Tongue (tissue), 2 donors: ENCODE measurements around the gene ABCA3. TPM values are rescaled to one million over a fixed set of nuclear protein-coding genes. Genes with fewer than 3 reads are reported as not detected.

Experiments
- DNase-seq: peaks from one replicate; pipeline ENCODE4 v3.0.0-alpha.2; 2015
- total RNA-seq: library from RNA; depleted of rRNA; stranded (reverse); fragments of >200 nt; gene quantifications from one replicate; pipeline ENCODE4 v1.2.3, GENCODE V29; 2014

ABCA3 gene
- total RNA-seq, 1 donor from 2014 or later, result 8.7 TPM

DNA sequence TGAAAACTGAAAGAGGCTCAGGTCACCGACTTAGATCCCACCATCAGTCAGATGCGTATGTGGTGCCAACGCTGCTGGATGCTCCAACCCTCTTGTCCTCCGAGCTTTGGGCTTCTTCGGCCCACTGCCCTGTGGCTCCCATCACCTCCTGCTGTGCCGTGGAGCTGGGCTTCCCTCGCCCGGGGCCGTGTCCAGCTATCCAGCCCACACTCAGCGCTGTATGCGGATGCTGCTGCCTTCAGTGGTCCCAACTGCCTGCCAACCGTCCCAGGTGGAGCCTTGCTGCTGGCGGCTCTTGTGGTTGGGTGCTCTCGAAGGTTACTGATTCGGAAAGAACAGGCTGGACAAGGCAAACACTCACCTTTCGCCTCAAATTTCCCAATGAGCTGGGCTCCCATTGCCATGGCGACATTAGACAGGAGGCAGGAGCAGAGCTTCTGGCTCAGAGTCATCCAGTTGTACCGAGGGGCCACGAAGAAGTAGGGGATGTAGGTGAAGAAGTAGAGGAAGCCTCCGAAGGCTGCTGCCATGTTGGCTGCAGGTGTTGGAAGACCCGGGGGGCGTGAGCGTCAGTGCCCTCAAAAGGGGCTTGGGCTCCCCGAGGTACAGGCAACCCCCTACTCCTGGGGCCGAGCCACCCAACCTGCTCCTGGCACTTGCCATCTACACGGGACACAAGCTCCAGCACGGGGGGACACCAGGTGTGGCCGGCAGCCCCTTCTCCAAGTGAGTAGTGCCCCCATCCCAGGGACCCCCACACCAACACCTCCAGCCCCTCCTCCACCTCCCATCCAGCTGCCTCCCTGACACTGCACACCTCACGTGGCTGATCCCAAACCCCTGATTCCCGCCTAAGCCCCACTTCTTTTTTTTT, 32.2 kb downstream of the ABCA3 start:
- no peak for DNase-seq

DNA sequence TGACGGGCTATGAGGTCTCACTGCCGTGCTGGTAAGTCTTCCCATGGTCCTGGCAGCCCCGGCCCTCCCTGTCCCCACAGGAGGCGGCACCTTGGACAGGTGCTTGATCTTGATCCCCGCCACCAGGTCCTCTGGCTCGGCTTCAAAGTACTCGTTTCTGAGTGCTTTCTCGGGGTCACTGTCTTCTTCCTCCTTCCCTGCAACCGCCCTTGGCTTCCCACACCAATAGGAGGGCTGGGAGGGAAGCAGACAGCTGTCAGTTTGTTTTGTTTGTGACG, 40.7 kb downstream of the ABCA3 start:
- DNase-seq, result no peak

DNA sequence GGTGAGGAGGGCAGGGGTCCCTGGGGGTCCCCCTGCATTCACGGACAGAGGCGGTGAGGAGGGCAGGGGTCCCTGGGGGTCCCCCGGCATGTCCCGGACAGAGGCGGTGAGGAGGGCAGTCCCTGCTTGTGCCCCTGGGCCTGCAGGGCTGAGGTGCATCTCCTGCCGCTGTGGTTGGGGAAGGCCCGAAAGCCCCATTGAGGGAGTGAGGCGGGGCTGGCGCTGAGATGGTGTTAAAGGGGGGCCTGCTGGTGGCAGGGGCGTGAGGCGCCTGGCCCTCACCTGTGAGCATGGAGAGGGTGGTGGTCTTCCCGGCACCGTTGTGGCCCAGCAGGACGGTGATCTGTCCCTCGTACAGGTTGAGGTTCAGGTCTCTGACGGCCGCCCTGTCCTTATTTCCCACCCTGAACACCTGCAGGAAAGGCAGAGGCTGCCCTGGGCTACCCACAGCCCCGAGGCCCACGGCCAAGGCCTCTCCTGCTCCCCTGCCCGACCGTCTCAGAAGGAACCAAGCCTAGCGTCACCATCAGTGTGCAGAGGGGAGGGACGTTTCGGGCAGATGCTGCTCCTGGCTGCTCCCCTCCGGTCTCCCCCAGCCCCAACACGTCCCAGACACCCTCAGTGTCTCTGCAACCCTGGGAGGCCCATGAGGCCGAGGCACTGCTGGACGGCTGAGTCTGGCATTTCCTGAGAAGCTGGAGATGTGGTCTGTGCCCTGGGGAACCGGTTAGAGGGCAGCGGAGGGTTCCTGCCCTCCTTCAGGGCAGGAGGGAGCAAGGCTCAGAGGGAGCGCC, 41.2 kb downstream of the ABCA3 start:
- DNase-seq, result no peak

DNA sequence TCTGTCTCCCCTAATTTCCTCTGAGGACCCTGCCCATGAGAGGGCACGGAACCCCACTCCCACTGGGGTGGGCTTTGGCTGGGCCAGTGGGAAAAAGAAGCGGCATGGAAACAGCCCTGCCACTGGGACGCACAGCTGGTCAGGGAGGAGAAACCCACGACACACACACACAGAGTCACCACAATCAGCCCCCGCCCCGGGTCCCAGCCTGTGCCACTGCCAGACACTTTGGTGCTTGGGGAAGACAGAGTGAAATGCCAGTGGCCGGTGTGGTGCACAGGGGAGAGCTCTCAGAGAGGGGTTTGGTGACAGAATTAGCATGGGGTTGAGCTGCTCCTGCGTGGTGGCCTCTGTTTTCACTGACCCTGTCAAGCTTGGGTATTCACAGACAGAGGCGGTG, 41.9 kb downstream of the ABCA3 start:
- no peak for DNase-seq

DNA sequence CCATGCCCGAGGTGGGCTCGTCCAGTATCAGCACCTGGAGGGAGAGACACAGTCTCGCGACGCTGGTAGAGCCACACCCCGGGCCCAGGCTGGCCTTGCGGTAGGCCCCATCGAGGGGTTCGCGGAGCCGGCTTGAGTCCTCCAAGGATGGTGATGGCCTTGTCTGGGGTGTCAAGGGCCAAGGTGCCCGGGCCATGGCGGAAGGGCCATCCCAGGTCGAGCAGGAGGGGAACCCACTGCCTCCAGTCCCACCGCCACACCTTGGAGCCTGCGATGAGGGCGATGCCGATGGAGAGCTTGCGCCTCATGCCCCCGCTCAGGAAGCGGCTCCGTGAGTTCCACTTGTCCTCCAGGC, 43.0 kb downstream of the ABCA3 start:
- no peak for DNase-seq

DNA sequence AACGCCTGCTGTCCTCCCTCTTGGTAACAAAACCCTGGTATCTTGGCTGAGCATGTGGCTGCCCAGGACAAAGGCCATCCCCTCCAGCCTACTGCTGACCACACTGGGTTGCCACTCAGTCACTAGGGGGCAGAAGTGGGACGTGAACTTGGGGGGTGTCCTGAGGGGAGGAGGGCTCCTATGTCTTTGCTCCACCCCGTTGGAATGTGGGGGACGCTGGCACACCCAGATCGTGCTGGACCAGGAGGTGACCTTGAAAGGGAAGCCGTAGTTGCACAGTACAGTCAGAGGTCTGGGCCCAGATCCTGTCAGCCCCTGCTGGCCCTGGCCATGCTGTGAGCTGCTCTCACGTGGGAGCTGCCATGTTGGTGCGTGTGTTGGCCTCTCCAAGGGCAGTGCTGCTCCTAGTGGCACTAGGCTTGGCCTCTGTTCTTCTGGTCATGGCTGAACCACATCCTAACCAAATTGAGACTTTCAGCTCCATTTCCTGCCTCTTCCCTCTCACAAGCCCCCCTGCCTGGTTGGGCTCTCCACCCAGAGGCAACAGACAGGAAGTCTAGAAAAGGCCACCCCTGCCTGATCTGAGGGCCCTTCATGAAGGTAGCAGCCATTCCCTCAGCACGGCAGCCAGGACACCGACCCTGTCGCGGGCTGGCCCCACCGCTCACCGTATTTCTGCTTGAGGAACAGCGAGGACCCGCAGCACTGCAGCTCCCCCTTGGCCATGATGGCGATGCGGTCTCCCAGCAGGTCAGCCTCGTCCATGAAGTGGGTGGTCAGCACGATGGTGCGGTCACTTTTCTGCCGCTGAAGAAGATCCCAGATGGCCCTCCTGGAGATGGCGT, 43.6 kb downstream of the ABCA3 start:
- DNase-seq, result no peak

DNA sequence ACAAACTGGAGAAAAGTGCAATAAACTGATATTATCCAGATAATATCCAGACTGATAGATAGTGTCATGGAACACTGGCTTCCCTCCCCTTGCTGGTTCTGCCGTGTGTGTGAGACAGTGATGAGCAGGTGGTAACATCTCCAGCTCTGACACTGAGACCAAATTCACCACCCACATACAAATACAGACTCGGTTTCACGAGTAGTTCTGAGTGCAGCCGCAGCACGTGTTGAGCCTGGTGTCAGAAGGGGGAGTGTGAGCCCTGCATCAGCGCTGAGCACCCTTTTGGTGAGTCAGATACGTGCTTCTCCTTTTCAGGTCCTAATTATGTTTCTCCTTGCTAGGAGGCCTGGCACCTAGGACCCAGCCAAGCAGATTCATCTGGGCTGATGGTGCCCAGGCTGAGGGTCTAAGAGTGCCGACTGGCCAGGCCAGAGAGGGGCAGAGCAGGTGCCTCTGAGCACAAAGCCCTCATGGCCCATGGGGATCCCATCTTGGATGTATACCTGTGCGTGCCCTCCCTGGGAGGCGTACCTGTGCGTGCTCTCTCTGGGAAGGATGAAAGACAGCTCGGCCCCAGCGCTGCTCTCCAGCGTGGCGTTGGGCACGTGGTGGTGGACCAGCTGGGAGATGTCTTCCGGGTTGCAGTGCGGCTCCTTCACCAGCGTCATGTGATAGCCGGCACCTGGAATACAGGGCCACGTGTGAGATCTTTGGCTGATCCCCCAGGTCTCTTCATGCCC, 45.3 kb downstream of the ABCA3 start:
- DNase-seq, result no peak

DNA sequence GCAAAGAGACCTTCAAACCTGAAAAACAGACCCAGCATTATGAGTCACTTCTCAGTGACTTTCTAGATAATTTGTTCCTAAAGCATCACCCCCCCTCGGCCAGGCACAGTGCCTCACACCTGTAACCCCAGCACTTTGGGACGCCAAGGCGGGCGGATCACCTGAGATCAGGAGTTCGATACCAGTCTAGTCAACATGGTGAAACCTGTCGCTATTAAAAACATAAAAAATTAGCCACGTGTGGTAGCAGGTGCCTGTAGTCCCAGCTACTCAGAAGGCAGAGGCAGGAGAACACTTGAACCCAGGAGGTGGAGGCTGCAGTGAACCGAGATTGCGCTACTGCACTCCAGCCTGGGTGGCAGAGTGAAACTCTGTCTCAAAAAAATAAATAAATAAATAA, 48.3 kb downstream of the ABCA3 start:
- DNase-seq, result no peak

DNA sequence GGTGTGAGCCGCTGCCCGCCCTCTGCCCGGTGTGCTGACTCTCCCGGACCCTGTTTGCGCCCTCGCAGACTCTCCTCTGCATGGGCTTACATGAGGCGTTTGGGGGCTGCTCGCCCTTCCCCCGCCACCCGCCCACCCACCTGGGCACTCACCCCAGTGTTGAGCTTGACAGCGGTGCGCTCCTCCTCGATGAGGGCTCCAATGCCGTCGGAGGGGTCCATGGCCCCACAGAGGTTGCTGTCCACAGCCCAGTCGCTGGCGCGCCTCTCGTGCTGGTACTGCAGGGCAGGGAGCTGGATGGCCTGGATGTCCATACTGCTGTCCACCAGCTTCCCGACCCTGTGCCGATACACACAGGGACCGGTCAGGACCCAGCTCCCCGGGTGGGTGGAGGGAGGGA, 51.2 kb downstream of the ABCA3 start:
- DNase-seq, result no peak

DNA sequence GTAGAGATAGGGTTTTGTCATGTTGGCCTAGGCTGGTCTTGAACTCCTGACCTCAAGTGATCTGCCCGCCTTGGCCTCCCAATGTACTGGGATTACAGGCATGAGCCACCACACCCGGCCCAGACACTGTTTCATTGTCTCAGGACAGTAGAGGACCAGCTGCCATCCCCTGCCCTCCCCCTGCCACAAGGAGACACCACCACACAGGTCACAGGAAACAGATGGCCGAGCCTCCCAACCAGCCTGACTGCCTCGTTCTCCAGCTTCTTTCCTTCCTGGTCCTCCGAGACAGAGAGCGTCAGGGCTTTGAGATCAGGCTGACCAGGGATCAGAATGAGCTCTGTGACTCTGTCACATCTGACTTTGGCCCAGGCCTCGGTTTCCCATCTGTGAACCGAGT, 51.8 kb downstream of the ABCA3 start:
- DNase-seq, result no peak

DNA sequence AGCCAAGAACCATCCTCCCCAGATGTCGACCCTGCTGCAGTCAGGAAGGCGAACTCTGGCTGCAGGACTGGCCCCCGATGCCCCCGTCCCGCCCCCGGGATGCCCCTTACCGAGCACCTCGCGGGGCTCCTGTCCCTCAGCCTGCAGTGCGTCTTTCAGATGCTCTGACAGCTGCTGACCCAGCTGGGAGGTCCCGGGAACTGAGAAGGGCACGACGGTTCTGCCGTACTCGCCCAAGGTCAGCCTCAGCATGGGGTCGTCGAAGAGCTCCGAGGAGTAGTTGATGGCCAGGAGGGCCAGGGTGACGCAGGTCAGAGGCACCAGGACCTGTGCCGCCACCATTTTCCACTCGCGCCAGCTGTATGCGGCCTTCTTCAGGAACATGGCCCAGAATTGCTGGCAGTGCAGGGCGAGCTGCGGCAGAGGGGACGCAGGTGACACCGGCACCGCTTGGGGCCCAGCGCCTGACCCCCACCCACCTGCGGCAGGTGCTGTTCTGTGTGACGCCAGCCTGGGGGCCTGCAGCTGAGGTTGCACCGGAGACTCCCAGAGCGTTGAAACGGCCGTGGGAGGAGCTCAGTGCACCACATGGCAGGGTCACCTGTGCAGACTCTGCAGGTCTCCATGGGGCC, 52.5 kb downstream of the ABCA3 start:
- DNase-seq, result no peak

DNA sequence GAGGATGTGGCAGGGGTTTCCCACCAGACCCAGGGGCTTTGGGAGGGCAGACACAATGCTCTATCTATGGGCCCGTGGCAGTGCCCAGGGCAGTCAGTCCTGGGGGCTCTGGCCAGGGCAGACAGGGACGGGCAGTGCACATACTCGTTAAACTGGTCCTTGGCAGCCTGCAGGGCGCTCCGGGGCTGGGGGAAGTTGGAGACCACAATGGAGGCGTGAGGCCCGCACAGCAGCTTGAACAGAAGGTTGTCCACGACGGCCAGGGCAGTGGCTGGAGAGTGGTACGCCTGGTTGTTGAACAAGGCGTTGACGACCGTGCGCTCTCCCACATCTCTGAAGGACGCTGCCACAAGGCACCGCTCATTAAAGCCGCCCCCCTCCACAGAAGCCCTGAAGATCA, 54.0 kb downstream of the ABCA3 start:
- no peak for DNase-seq

DNA sequence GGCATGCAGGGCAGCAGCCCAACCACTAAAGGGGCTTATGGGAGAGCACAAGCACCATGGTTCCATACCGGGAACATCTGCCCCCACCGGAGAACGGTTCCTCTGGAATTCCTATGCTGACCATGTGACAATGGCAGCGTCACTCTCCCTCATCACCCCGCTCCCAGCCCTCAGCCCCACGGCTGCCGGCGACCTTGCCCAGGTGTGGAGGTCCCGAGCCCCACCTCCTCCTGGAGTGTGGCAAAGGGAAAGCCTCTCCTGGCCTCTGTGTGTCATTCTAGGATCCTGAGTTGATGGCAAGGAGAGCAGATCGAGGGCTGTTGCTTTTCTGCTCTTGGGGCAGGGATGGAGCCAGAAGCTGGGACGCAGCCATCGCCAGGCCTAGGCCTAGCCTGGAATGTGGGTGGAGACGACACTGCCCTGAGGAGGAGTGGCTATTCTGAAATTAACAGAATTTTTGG, 54.8 kb downstream of the ABCA3 start:
- DNase-seq, result no peak

DNA sequence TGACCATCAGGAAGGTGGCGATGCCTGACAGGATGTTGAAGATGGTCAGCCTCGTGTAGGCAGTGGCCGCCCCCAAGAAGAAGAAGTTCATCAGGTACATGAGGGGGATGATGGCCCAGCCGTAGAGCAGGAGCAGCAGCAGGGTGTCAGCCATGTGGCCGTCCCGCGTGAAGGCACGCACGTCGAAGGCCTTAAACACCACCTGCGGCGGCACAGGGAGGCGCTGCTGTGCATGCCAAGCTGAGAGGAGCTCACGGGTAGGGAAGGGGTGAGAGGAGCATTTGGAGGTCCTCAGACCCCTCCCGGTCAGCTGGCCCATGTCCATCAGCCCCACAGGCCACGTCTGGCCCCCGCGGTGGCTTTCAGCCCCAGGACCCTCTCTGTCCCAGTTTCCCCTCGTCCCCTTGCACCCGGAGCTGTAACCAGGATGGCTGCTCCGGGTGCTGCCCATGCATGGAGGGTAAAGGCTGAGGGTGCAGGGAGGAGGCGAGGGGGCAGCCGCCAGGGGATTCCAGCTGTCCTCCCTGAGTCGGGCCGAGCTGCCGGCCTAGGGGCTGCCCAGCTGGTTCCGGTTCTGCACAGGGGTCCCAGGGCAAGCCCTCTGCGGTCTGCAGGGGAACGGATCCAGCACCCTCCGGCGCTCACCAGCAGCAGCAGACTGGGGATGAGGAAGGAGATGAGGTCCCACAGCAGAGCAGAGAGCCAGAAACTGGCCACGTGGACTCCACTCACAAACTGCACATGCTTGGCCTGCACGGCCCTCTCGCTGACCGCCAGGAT, 55.5 kb downstream of the ABCA3 start:
- no peak for DNase-seq

DNA sequence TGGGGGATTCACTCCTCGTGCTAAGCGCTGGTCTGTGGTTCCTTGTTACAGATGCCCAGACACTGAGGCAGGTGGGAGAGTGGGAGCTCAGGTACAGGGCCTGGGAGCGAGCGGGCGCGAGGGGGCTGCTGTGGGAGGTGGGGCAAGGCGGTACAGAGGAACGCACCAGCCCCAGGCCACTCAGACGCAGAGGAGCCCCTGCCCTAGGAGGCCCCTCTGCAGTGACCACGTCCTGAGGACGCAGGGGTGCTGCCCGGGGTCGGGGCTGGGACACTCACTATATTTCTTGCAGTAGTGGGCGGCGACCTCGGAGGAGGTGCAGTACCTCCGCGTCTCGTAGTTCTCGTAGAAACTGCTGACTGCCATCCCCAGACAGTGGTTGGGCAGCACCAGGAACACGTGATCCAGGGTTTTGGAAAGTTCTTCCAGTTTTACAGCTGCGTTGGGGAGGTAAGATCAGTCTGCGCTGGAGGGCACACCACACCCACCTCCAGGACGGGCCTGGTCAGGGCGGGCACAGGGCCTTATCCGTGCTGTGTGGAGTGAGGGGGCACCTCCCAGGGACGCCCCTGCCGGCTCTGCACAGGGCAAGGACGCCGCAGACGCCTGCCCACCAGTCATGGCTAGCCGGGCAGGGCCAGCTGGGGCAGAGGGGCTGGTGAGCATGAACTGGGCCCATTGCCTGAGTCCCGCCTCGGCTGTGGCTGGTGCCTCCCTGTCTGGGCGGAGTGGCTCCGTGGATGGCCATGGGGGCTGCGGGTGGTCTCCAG, 56.3 kb downstream of the ABCA3 start:
- no peak for DNase-seq

DNA sequence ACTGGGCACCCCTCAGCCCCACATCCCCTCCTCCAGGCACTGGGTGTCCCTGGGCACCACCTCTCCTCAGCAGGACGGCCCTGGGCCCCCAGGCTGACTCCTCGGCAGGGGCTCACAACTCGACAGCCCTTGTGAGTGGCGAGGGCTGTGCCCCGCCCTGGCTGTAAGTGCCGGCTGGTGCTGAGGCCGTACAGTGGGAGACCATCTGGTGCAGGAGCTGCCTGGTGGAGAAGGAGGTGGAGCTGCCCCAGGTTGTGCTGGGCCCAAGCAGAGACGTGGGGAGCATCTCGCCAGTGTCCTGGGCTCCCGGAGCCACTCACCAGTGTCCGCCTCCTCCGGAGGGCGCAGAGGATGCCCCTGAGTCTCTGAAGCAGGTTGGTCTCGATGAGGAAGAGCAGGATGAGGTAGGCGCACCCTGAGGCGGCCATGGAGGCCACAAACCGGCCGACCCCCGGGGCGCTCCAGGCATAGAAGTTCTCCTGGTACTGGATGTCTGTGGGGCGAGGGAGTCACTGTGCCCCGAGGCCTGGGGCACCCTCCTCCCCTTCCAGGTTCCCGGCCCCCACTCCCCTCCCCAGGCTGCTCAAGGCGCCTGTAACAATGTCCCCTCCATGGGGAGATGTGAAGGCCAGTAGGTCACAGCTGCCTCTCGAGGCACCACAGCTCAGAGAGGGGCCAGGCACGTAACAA, 57.5 kb downstream of the ABCA3 start:
- no peak for DNase-seq

DNA sequence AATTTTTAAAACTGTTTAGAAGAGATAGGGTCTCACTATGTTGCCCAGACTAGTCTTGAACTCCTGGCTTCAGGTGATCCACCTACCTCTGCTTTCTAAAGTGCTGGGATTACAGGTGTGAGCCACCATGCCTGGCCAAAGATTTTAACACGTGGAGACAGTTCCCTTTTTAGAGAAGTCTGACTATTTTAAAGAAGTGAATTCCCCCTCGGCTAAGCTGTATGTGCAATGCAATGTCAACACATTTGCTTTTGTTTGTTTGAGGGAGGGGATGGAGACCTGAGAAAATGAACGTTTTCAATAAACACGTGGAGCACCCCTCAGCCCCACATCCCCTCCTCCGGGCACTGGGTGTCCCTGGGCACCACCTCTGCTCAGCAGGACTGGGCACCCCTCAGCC, 58.3 kb downstream of the ABCA3 start:
- no peak for DNase-seq

DNA sequence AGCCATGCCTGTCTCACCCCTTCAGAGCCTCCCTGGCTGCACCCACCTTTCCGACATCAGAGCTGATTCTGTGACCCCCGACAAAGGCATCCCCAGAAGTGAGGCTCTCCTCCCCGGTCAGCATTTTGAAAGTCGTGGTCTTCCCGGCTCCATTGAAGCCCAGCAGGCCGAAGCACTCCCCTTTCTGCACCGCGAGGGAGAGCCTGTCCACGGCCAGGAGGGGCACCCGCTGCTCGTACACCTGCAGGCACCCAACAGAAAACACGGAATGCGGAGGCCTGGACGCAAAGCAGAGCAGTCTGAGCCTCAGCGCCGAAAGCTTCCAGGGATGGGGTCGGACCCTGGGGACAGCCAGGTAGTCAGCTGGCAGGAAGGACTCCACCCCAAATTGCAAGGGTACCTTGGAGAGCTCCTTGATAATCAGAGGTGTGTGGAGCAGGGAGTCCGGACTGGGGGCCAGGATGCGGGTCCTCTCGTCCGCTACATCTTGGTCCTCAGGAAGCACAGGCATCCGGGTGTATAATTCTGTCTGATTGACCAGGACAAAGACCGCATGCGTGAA, 59.5 kb downstream of the ABCA3 start:
- DNase-seq, result no peak

DNA sequence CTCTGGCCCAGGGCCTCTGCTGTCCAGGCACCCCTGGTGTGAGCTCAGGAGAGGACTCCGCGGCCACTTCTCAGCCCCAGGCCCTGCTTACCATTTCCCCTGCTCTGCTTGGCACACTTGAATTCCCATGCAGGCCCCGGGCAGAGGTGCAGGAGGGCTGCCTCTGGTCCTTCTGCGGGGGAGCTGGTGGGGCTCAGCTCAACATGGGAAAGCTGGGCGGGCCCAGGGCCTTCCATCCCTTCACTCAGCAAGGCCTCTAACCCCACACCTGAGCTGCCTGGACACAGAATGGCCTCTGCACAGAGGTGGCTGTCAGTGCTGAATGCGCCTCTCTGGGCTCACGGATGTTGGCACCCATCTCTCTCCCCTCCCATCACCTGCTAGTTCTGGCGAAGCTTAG, 60.1 kb downstream of the ABCA3 start:
- no peak for DNase-seq
